ENCODE results near the gene KLF11. TPM values are rescaled to one million over a fixed set of nuclear protein-coding genes. Genes with fewer than 3 reads are reported as not detected.

The KLF11 gene
- polyA plus RNA-seq, 2 of the 4 experiments (the other 2 are of a cell fraction) = 2.8 to 8.2 TPM

GRCh38 chr2:10016802-10017258 lies 26.5 kb upstream of the KLF11 start:
- CTCF ChIA-PET = interaction anchor here (0.7 to 1.6 kb wide), 6 partner anchors 10 to 261 kb away, joined by 3 to 5 read pairs (median 4); no protein-coding TSS in a partner anchor
- no peak overlapping the region for H3K4me3 ChIP-seq
- TF ChIP-seq EHMT2 (IDR thresholded peaks at IDR 0.05; ENCODE audit: low read depth) = no peak
- no peak for TF ChIP-seq TP53 (CRISPR knock-in tag; IDR thresholded peaks at IDR 0.05)
- TF ChIP-seq HOXA7 (CRISPR knock-in tag; IDR thresholded peaks at IDR 0.05) = no peak
- TF ChIP-seq KDM5A (IDR thresholded peaks at IDR 0.05) = no peak
- TF ChIP-seq BHLHE40 (IDR thresholded peaks at IDR 0.05; ENCODE audit: low read depth, low read length) = no peak
- TF ChIP-seq CBX8 (IDR thresholded peaks at IDR 0.05) = no peak
- no peak for TF ChIP-seq CBX2 (IDR thresholded peaks at IDR 0.05; ENCODE audit: borderline replicate concordance, low read depth)
- no peak for TF ChIP-seq PHF8 (IDR thresholded peaks at IDR 0.05; ENCODE audit: borderline replicate concordance, low read depth)
- TF ChIP-seq RARB (CRISPR knock-in tag; IDR thresholded peaks at IDR 0.05) = no peak
- no peak for TF ChIP-seq KDM1A (IDR thresholded peaks at IDR 0.05; ENCODE audit: low read depth)
- TF ChIP-seq HOXB13 (CRISPR knock-in tag; IDR thresholded peaks at IDR 0.05; ENCODE audit: low read depth) = no peak
- TF ChIP-seq HDAC2 (IDR thresholded peaks at IDR 0.05) = no peak
- TF ChIP-seq, protein P1, sequence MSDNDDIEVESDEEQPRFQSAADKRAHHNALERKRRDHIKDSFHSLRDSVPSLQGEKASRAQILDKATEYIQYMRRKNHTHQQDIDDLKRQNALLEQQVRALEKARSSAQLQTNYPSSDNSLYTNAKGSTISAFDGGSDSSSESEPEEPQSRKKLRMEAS (IDR thresholded peaks at IDR 0.05) = no peak
- TF ChIP-seq, protein P2, sequence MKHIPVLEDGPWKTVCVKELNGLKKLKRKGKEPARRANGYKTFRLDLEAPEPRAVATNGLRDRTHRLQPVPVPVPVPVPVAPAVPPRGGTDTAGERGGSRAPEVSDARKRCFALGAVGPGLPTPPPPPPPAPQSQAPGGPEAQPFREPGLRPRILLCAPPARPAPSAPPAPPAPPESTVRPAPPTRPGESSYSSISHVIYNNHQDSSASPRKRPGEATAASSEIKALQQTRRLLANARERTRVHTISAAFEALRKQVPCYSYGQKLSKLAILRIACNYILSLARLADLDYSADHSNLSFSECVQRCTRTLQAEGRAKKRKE (CRISPR knock-in tag; IDR thresholded peaks at IDR 0.05; ENCODE audit: low read depth) = no peak
- TF ChIP-seq NR3C1 (IDR thresholded peaks at IDR 0.05) = no peak
- TF ChIP-seq SREBF2 (IDR thresholded peaks at IDR 0.05) = no peak
- no peak for TF ChIP-seq POLR2A (IDR thresholded peaks at IDR 0.05; ENCODE audit: low read length)
- TF ChIP-seq FOSL2 (IDR thresholded peaks at IDR 0.05) = no peak
- no peak for TF ChIP-seq FOSL2 (CRISPR knock-in tag; IDR thresholded peaks at IDR 0.05)
- ATAC-seq (peak in 1 of 2 experiments; percentile 28; a peak in 3 of 6 replicates), DNase-seq (ENCODE audit: low read depth in 1 of 2, low spot score in 1 of 2) (no peak), FAIRE-seq (no peak)
- POLR2A ChIA-PET = no interaction called here
- H3K4me2 ChIP-seq = no peak overlapping the region
- no peak overlapping the region for H3K27ac ChIP-seq
- peaks cover 12% of the 10 kb centered on the region; the same call in 2 of the 3 replicates for H3K9me3 ChIP-seq
- WGBS (ENCODE audit: missing lambda C conversion rate) = 72% methylated on average over 8 of the region's 8 CpGs
- H3K4me1 ChIP-seq = no peaks in the 10 kb centered on the region

GRCh38 chr2:10017313-10017941 lies 25.9 kb upstream of the KLF11 start:
- DNase-seq (ENCODE audit: low read depth in 1 of 2, low spot score in 1 of 2) (no peak), FAIRE-seq (no peak), ATAC-seq (no peak)
- Histone ChIP-seq H3K9me3 (peaks cover 12% of the 10 kb centered on the region; the same call in 2 of the 3 replicates), H3K4me3 (no peak overlapping the region), H3K4me1 (no peaks in the 10 kb centered on the region), H3K27ac (no peak overlapping the region), H3K4me2 (no peak overlapping the region)
- ChIA-PET POLR2A (no interaction called here), CTCF (interaction anchor here (1.3 to 1.6 kb wide), 2 partner anchors 10 to 218 kb away, joined by 4 read pairs; no protein-coding TSS in a partner anchor)
- no peak for TF ChIP-seq JUN (IDR thresholded peaks at IDR 0.05)
- 61% methylated on average over 5 of the region's 5 CpGs for WGBS (ENCODE audit: missing lambda C conversion rate)

DNA sequence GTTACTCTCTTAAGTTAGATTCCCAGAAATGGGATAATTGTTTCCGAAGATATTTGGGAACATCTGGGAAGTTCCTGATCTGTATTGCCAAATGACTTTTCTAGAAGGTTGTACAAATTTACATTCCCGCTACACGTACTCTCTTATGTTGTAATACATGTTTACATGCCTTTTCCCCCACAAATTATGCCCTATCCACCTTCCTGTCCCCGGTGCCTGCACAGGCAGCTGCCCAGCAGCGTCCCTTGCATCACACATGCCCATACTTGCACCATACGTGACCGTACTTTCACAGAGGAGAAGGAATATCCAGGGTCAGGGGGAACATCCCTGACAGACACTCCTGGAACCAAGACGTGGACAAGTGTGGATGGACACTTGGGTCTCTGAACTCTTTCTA lies 24.2 kb upstream of the KLF11 start:
- no peak for DNase-seq (ENCODE audit: low read depth in 1 of 2, low spot score in 1 of 2)
- TF ChIP-seq TP53 (CRISPR knock-in tag; IDR thresholded peaks at IDR 0.05) (no peak), FOXS1 (CRISPR knock-in tag; IDR thresholded peaks at IDR 0.05) (no peak), HOXA7 (CRISPR knock-in tag; IDR thresholded peaks at IDR 0.05) (no peak), RARB (CRISPR knock-in tag; IDR thresholded peaks at IDR 0.05) (no peak), KDM5A (IDR thresholded peaks at IDR 0.05) (no peak), RCOR1 (IDR thresholded peaks at IDR 0.05; ENCODE audit: low read depth, low read length) (no peak)
- Histone ChIP-seq H3K27ac (no peak overlapping the region), H3K4me3 (no peak overlapping the region), H3K9me3 (peaks cover 9% of the 10 kb centered on the region; the same call in 2 of the 3 replicates), H3K4me1 (no peaks in the 10 kb centered on the region), H3K4me2 (no peak overlapping the region)
- ChIA-PET CTCF (interaction anchor here (0.8 to 4.0 kb wide), 7 partner anchors 10 to 249 kb away, joined by 3 to 19 read pairs (median 8); no protein-coding TSS in a partner anchor), POLR2A (no interaction called here)
- no peak for ATAC-seq
- FAIRE-seq = no peak
- 49% methylated on average over 8 of the region's 8 CpGs for WGBS (ENCODE audit: missing lambda C conversion rate)
